Measurements from ENCODE around the gene INPP1.

DNA sequence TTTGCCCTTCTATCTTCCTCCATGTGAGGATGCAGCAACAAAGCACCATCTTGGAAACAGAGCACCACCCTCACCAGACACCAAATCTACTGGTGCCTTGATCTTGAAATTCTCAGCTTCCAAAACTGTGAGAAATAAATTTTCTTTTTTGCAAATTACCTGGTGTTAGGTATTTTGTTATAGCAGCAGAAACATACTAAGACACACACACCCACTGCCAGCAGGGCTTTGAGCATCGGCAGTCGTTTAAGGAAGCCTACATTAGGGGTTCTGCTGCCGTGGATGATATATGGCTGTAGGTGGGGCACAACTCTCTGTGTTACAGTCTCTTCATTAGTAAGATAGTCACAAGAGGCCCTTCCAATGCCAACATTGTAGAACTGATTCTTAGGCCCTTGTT is 44.0 kb downstream of the INPP1 start:
- TF ChIP-seq, protein P1, sequence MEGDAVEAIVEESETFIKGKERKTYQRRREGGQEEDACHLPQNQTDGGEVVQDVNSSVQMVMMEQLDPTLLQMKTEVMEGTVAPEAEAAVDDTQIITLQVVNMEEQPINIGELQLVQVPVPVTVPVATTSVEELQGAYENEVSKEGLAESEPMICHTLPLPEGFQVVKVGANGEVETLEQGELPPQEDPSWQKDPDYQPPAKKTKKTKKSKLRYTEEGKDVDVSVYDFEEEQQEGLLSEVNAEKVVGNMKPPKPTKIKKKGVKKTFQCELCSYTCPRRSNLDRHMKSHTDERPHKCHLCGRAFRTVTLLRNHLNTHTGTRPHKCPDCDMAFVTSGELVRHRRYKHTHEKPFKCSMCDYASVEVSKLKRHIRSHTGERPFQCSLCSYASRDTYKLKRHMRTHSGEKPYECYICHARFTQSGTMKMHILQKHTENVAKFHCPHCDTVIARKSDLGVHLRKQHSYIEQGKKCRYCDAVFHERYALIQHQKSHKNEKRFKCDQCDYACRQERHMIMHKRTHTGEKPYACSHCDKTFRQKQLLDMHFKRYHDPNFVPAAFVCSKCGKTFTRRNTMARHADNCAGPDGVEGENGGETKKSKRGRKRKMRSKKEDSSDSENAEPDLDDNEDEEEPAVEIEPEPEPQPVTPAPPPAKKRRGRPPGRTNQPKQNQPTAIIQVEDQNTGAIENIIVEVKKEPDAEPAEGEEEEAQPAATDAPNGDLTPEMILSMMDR (IDR thresholded peaks at IDR 0.05; ENCODE audit: low read depth, low read length, missing input control) = no peak
- TF ChIP-seq, protein P2, sequence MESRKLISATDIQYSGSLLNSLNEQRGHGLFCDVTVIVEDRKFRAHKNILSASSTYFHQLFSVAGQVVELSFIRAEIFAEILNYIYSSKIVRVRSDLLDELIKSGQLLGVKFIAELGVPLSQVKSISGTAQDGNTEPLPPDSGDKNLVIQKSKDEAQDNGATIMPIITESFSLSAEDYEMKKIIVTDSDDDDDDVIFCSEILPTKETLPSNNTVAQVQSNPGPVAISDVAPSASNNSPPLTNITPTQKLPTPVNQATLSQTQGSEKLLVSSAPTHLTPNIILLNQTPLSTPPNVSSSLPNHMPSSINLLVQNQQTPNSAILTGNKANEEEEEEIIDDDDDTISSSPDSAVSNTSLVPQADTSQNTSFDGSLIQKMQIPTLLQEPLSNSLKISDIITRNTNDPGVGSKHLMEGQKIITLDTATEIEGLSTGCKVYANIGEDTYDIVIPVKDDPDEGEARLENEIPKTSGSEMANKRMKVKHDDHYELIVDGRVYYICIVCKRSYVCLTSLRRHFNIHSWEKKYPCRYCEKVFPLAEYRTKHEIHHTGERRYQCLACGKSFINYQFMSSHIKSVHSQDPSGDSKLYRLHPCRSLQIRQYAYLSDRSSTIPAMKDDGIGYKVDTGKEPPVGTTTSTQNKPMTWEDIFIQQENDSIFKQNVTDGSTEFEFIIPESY (IDR thresholded peaks at IDR 0.05) = no peak
- no peak for TF ChIP-seq NR2F2 (IDR thresholded peaks at IDR 0.05)

Measured in liver (tissue), 3 donors.